Activated T-helper 9 cell treated with anti-CD3 and anti-CD28 coated beads, Interleukin-2, amount 50 U/mL, for 16 hours (primary cell): ENCODE results near the gene RIIAD1.
"Not testable (repeated sequence)": the region's sequence is repeated elsewhere in the genome, so short reads cannot be mapped to it uniquely, and the experiment has no call there.

Experiments used
- DNase-seq: peaks from one replicate; pipeline ENCODE4 v3.0.0-alpha.2; 2020; ENCODE audit warnings: low read depth

Gene RIIAD1

DNA sequence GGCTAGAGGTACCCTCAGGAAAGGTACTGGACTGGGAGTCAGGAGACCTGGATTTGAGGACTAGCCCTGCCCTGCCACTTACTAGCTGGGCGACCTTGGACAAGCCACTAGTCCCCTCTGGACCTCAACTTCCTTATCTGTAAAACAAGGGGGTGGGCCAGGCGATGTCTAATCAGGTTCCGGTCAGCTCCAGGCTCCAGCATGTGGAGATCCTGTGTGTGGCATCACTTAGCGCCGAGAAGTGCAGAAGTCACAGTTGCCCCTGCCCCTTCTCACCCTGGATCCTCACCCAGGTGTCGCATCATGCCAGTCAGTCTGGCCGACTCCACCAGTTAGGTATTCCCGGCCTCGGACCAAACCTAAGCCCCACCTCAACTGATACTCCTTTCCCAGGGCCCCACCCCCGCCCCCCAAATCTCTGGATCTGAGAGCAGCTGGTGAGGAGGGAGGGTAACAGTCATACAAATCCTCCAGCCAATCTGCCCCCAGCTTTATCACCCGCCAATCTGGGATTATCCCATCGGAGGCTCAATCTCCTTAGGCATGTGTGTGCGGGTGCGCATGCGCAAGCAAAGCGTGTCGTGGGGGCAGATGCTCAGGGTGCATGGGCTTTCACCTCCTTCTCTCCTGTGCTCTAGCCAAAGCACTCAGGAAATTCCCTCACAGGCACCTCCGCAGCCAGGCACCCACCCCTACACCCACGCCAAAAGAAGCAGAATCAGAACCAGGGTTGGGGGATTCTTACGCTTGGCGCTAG is 10.1 kb upstream of the RIIAD1 start:
- no peak for DNase-seq

GRCh38 chr1:151711951-151712350 is 9.4 kb upstream of the RIIAD1 start:
- DNase-seq: no peak

- DNase-seq: no peak
Observed at GRCh38 chr1:151713044-151713443, 8.3 kb upstream of the RIIAD1 start.

DNA sequence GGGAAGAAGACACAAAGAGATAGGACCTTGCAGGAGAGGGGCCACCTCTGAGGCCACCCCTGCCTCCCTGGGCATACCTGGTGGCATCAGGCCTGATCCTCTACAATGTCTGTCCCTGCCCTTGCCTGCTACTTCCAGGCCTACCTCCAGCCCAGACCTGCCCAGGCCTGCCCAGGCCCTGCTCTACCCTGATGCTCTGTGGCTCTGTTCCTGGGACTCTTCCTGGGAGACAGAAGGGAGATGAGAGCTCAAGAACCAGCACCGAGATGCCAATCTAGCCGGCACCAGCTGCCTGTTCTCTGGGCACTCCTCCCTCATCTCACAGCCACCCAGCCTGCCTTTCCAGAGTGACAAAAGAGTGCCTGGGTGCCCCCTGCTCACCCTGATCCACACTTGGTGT is 7.4 kb upstream of the RIIAD1 start:
- no peak for DNase-seq

DNA sequence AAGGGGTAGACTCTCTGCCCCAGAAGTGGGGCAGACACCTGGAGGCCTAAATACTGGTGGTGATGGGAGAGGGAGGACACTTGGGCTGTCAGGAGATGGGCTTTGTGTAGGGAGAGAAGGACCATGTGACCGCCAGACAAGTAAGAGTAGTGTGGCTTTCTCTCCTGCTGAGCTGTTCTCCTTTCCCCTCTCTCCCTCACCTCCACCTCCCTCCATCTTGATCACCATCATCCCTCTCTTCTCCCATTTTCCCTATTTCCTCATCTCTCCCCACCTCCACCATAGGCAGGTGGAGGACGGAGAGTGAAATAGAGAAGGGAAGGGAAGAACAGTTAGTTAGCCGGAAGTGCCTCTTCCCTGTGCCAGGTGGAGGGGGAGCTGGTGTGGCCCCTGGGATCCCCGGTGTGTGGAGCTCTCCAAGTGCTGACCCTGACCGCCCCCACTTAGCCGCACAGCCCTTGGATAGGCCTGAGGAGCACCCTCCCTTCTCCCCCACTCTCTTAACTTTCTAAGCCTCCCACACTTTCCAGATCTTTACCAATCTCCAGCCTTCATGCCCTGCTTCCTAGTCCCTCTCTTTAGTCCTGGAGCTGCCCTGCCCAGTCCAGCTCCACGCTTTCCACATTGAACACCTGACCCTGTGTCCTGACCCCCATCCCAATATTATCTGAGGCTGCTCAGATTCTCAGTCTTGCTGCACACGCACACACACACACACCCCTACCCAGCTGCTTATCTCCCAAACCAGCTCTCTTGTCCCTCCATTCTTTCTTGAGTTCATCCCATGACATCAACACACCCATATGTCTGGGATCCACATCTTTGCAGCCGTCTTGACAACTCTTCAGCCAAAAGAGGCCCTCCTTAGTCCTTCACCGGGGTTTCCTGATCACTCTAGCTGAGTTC is 6.2 kb upstream of the RIIAD1 start:
- no peak for DNase-seq

DNA sequence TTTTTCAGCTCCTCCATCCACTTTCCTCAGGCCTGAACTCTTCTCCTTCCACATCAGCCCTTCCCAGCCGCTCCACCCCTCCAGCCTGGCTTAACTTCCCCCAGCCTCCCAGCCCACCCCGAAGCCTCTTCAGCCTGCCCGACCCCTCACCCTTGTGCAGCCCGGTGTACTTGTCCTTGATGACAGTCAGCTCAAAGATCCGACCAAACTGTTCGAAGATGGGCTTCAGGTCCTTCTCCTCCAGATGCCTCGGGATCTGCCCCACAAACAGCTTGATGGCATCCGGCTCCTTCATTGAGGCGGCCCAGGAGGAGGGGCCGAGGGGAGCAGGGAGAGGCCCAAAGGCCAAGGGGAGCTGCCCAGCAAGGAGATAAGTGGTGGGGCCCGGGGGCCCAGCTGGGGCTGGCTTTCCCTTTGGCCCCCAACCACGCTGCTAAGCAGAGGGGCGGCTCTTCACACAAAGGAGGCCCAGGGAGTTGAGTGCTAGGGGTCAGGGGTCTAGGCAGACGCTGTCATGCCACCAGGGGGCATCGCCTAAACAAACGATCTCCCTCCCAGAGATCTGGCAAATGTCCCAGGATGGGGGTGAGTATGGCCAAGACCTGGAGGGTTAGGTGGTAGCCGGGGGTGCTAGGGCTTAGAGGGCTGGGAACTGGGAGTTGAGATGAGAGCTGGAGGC is 5.5 kb upstream of the RIIAD1 start:
- no peak for DNase-seq

GRCh38 chr1:151716405-151716762 is 4.9 kb upstream of the RIIAD1 start:
- DNase-seq: no peak

DNA sequence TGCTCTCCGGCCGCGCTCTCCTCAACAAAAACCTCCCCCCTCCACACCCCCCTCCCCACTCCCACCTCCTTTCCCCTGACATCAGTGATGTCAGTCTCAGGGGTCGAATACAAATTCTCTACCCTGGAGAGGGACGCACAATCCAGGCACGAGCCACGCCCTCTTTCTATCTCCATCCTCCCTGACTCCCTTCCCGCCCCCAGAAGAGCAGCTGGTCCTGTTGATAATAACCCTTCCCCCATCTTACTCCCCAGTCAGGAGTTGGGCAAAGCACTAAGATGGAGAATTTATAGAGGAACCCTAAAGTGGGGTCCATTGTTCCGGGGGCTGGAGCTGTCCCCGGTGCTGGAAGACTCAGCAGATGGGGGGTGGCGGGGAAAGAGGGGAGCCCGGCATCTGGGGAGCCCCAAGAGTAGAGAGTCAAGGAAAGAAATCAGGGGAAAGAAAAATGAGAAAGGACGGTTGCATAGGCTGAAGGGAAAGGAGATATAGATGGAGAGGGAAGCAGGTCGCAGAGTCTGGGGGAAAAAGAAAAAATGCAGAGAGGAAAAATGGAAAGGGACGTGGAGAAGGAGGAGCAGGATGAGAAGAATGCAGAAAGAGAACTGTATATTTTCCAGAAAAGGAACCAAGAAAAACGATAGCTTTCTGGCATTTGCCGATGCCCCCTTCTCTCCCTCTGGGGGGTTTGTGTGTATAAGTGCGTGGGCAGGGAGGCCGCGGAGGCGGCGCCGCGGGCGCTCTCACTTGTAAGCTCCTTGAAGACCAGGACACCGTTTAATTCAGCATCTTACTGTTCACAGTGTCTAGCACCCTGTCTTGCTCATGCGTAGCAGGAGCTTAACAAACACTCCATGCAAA is 4.3 kb upstream of the RIIAD1 start, which contains the start of gene CELF3:
TSS of gene CELF3 (minus strand) at position 33 of the 861 bp plus-strand sequence. CDS start 783 bp downstream, outside the sequence.
- DNase-seq: no peak

- no peak for DNase-seq
Observed at GRCh38 chr1:151718011-151718431, 3.3 kb upstream of the RIIAD1 start.

GRCh38 chr1:151718666-151719065 is 2.7 kb upstream of the RIIAD1 start:
- DNase-seq: no peak

- DNase-seq: no peak
Observed at GRCh38 chr1:151720125-151720524, 1.2 kb upstream of the RIIAD1 start.

DNA sequence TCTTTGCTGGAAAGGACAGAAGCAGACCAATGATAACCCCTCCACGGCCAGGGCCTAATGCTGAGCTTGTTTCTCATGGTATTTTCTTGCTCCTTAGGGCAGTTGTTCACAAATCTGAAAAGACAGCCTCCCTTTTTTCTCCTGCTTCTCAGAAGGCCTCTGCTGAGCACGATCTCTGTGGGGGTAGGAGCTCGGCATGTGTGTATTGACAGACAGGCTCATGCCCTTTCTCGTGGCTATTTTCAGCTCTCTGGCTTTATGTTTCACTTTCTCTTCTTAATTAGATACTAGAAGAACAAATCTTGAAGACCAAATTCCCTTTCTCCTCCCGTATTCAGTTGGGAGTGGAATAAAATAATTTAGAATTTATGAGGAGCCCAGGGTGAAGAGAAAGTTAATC is 768 bp upstream of the RIIAD1 start:
- DNase-seq: no peak

DNA sequence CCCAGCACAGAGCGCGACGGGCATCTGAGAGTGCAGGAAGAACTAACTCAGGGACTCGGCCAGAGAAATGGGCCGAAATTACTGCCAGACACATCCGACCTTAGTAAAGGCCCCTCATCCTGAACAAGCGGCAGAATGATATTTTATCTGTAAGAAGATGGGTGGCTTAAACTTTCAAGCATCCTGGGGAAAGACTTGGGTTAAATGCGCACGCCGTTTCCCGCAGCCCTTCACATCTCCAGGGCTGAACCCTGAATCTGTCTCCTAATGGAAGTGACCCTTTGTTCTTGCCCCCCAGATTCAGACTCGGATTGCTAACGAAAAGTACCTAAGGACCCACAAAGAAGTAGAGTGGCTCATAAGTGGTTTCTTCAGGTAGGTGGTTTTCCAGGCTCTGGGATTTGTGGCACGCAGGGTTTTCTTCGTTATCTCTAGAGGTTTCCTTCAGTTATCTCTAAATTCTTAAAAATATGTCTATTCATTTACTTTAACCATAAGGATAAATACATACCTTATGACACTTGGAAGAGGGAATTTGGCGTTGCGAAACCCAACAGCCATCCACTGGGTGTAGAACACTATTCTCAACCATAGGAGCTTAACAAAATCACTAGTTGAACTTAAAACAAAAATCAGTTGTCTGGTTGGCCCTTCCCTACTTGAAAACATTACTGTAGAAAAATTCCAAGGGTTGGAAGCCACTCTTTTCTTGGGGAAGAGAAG is 627 bp downstream of the RIIAD1 start:
- DNase-seq: no peak

GRCh38 chr1:151723726-151724370 is 2.5 kb downstream of the RIIAD1 start:
- no peak for DNase-seq

DNA sequence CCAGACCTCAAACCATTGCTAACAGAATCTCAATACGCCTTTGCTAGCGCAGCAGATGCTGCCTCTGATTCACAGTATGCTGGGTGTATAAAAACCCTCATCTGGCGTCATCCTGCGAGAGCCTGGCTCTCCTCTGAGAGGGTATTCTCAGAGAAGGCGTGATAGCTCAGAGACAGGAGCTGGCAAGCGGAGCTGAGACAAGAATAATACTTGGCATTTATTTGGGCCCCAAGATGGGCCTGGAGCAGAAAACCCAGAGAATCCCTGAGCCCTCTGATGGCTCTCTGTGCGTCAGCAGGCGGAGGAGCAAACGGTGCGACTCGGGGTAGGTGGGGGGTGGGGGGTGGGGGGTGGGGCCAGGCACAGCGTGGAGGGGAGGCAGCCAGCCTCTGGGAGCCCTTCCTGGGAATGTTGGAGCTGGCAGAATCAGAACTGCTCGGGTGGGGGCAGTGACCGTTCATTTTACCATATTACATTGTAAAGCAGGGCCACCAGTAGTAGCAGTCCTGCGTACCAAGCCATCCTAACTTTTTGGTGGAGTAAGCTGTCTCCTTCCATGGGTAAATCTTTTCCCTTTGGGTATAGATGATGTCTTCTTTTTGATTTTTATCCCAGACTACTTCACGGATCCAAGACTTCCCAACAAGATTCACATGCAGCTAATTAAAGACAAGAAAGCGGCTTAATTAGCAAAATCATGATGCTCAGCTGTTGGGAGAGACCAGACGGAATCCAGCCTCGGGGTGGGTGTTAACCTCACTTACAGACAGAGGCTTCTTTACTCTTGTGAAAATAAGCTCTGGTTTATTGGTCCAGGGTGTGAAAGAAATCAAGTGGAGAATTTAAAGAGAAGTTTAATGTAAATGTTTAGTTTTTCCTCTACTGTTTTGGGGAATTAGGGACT is 7.1 kb downstream of the RIIAD1 start:
- DNase-seq: no peak

- DNase-seq: no peak
Observed at GRCh38 chr1:151729157-151729965, 8.0 kb downstream of the RIIAD1 start.

- no peak for DNase-seq
Observed at GRCh38 chr1:151729966-151730291, 8.6 kb downstream of the RIIAD1 start.

DNA sequence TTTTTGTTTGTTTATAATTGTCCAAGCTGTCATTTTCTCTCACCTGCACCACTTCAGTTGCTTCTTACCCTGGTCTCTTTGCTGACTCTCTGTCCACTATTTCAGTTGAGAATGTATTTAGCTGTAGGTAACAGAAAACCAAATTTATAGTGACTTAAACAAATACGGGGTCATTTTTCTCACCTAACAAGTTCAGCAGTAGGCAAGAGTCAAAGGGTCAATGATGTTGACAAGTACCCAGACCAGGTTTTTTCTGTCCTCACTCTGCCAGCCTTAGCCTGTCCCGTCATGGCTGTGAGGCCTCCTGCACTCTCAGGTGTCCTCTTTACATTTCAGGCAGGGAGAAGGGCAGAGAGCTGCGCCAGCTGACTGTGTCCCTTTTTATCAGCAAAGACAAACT is 11.8 kb downstream of the RIIAD1 start:
- DNase-seq: no peak

DNA sequence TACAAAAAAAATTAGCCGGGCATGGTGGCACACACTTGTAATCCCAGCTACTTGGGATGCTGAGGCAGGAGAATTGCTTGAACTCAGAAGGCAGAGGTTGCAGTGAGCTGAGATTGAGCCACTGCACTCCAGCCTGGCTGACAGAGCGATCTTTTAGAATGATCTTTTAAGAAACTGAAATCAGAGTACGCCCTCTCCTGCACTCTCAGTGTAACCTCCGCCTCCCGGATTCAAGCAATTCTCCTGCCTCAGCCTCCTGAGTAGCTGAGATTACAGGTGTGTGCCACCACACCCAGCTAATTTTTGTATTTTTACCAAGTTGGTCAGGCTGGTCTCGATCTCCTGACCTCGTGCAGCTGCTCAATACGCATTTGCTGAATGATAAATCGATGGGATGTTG is 12.7 kb downstream of the RIIAD1 start:
- not testable (repeated sequence) for DNase-seq
